ENCODE results near the gene IZUMO1R. TPM values are rescaled to one million over a fixed set of nuclear protein-coding genes. Genes with fewer than 3 reads are reported as not detected.

IZUMO1R gene
- total RNA-seq (not detected), total RNA-seq (0 to 0.08 (median 0) reads per million in 172 experiments)
- not detected for polyA plus RNA-seq (2013, experiment 1 of 2)
- polyA plus RNA-seq (2013, experiment 2 of 2) = not detected

DNA sequence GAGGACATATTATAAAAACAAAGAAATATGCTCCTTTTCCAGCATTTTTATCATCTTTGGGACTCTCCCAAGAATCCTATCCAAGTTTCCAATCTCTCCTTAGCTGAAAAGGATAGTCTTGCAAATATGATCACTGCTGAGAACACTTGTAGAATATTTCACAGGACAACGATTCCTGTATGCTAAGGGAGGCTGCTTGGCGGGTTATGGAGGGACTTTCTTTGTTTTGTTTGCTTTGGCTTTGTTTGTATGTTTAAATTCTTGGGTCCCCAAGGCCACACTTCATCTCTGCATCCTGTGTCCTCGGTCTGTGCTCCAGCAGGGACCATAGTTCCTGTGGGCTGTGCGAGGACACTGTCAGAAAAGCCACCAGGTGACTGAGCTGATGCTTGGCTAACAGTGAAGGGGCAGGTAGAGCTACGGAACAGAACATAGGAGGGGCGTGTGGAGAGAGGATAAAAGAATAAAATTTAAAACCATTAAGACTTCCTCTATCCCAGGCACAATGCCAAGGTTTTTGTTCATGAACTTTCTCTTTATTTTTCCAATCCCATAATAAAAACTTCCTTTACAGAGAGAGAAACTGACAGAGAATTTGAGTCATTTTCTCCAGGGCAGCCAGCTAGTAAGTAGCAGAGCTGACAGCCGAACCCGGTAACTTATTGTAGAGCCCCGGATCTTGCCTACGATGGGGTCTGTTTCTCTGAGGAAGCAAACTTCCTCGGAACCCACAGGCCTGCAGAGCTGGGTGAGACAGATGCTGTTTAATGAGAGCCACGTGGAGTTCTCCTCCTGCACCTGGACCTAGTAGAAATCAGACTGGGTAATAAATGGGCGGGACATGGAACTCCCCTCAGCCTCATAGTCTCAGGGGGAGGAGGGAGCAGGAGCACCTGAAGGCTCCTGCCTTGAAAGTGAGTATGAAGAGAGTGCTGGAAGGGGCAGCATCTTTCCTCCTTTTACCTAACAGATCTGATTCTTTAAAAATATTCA, at the start of gene IZUMO1R:
Gene IZUMO1R (plus strand): TSS at position 615 of the 993 bp plus-strand sequence. CDS start 1,057 bp downstream, outside the sequence.
- no peaks in the 10 kb centered on the region for H3K4me1 Mint-ChIP-seq (ENCODE audit: low read depth)
- peaks cover 23% of the 10 kb centered on the region for H3K27me3 Mint-ChIP-seq
- POLR2A ChIA-PET = no interaction called here
- Histone ChIP-seq H3K9me3 (ENCODE audit: control insufficient read depth in 1 of 2, insufficient read depth in 1 of 2, low read length in 2 of 2) (peaks cover 0 to 9% of the 10 kb centered on the region in 2 experiments), H3K36me3 (ENCODE audit: insufficient read depth, low read length) (no peaks in the 10 kb centered on the region), H3K27me3 (ENCODE audit: control insufficient read depth in 1 of 2, insufficient read depth in 2 of 2, low read length in 2 of 2) (no peaks in the 10 kb centered on the region), H3K4me1 (ENCODE audit: insufficient read depth, low read length) (no peaks in the 10 kb centered on the region), H3K4me3 (ENCODE audit: low read length) (no peak within 1 kb of the TSS), H3K27ac (ENCODE audit: low read depth in 1 of 2, low read length in 2 of 2) (no peak within 1 kb of the TSS)
- CTCF ChIA-PET = no interaction called here
- H3K27ac Mint-ChIP-seq = no peak within 1 kb of the TSS
- H3K9me3 Mint-ChIP-seq = no peaks in the 10 kb centered on the region
- intact Hi-C loops (cut with DNase I, micrococcal nuclease) = no loop called here
- TF ChIP-seq, protein P1, sequence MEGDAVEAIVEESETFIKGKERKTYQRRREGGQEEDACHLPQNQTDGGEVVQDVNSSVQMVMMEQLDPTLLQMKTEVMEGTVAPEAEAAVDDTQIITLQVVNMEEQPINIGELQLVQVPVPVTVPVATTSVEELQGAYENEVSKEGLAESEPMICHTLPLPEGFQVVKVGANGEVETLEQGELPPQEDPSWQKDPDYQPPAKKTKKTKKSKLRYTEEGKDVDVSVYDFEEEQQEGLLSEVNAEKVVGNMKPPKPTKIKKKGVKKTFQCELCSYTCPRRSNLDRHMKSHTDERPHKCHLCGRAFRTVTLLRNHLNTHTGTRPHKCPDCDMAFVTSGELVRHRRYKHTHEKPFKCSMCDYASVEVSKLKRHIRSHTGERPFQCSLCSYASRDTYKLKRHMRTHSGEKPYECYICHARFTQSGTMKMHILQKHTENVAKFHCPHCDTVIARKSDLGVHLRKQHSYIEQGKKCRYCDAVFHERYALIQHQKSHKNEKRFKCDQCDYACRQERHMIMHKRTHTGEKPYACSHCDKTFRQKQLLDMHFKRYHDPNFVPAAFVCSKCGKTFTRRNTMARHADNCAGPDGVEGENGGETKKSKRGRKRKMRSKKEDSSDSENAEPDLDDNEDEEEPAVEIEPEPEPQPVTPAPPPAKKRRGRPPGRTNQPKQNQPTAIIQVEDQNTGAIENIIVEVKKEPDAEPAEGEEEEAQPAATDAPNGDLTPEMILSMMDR (IDR thresholded peaks at IDR 0.05) = no peak
- DNase-seq = no peak
- no peaks in the 10 kb centered on the region for H3K36me3 Mint-ChIP-seq (ENCODE audit: low read depth)
- no peak for ATAC-seq (ENCODE audit: poor library complexity)
- no peak within 1 kb of the TSS for H3K4me3 Mint-ChIP-seq

DNA sequence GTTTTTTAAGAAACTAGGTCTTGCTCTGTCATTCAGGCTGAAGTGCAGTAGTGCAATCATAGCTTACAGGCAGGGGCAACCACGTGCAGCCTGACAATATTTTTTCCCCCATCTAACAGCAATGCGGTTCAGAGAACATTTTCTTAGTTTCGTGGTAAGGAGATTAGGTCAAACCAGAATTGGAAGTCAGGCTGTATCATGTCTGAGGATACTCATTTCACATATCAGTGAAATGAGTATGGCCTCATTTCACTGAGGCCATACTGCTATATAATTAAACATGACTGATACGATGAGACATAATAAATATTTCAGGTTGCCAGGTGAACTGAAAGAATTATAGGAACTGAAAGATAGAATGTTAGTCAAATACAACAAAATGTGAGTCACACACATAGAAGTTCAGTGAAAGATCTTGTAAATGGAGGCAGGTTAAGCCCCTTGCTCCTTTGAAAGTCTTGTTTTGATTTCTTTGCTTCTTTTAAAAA, 32.5 kb upstream of the IZUMO1R start:
- H3K36me3 Mint-ChIP-seq (ENCODE audit: low read depth) = no peaks in the 10 kb centered on the region
- DNase-seq = no peak
- ChIA-PET POLR2A (no interaction called here), CTCF (no interaction called here)
- no peaks in the 10 kb centered on the region for H3K27me3 Mint-ChIP-seq
- Histone ChIP-seq H3K4me3 (ENCODE audit: low read length) (no peak overlapping the region), H3K36me3 (ENCODE audit: insufficient read depth, low read length) (no peaks in the 10 kb centered on the region), H3K4me1 (ENCODE audit: insufficient read depth, low read length) (no peaks in the 10 kb centered on the region), H3K9me3 (ENCODE audit: control insufficient read depth in 1 of 2, insufficient read depth in 1 of 2, low read length in 2 of 2) (no peaks in the 10 kb centered on the region), H3K27ac (ENCODE audit: low read depth in 1 of 2, low read length in 2 of 2) (no peak overlapping the region), H3K27me3 (ENCODE audit: control insufficient read depth in 1 of 2, insufficient read depth in 2 of 2, low read length in 2 of 2) (no peaks in the 10 kb centered on the region)
- intact Hi-C loops (cut with DNase I, micrococcal nuclease) = no loop called here
- no peak overlapping the region for H3K27ac Mint-ChIP-seq
- H3K9me3 Mint-ChIP-seq = peaks cover 18% of the 10 kb centered on the region
- TF ChIP-seq, protein P1 (IDR thresholded peaks at IDR 0.05) = no peak
- H3K4me3 Mint-ChIP-seq = no peak overlapping the region
- H3K4me1 Mint-ChIP-seq (ENCODE audit: low read depth) = no peaks in the 10 kb centered on the region
- ATAC-seq (ENCODE audit: poor library complexity) = no peak

DNA sequence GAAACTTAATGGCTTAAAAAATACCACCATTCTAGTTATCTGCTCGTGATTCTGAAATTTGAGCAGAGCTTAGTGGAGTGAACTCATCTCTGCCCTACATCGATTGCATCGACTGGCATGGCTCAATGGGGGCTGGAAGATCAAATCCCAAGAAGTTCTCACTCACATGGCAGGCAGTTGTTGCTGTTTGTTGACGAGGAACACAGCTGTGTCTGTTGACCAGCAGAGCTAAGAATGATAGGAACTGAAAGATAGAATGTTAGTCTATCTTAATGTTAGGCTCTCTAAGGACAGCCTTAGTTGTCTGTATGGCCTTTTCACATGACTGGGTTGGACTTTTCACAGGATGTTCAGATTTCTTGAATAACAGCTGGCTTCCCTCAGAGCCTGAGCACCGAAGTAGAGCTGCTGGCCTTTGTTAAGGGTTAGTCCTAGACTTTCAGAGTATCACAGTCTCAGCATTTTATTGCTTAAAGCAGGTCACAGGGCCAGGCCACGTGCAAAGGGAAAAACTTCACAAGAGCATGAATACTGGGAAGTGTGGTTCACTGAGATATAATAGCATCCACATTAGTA, 31.6 kb upstream of the IZUMO1R start:
- ChIA-PET CTCF (no interaction called here), POLR2A (no interaction called here)
- no peaks in the 10 kb centered on the region for H3K27me3 ChIP-seq (ENCODE audit: control insufficient read depth in 1 of 2, insufficient read depth in 2 of 2, low read length in 2 of 2)
- no peak for DNase-seq
- H3K4me3 Mint-ChIP-seq = no peak overlapping the region
- intact Hi-C loops (cut with DNase I, micrococcal nuclease) = no loop called here
- H3K36me3 ChIP-seq (ENCODE audit: insufficient read depth, low read length) = no peaks in the 10 kb centered on the region
- H3K9me3 ChIP-seq (ENCODE audit: control insufficient read depth in 1 of 2, insufficient read depth in 1 of 2, low read length in 2 of 2) = no peaks in the 10 kb centered on the region
- no peak overlapping the region for H3K27ac Mint-ChIP-seq
- no peaks in the 10 kb centered on the region for H3K4me1 ChIP-seq (ENCODE audit: insufficient read depth, low read length)
- H3K27me3 Mint-ChIP-seq = no peaks in the 10 kb centered on the region
- no peaks in the 10 kb centered on the region for H3K4me1 Mint-ChIP-seq (ENCODE audit: low read depth)
- TF ChIP-seq, protein P1 (IDR thresholded peaks at IDR 0.05) = no peak
- no peak overlapping the region for H3K27ac ChIP-seq (ENCODE audit: low read depth in 1 of 2, low read length in 2 of 2)
- H3K36me3 Mint-ChIP-seq (ENCODE audit: low read depth) = no peaks in the 10 kb centered on the region
- peaks cover 16% of the 10 kb centered on the region for H3K9me3 Mint-ChIP-seq
- ATAC-seq (ENCODE audit: poor library complexity) = no peak
- no peak overlapping the region for H3K4me3 ChIP-seq (ENCODE audit: low read length)
